A549 (cell line): ENCODE data around the gene SPAG4. TPM values are rescaled to one million over a fixed set of nuclear protein-coding genes. Genes with fewer than 3 reads are reported as not detected.

Source experiments
- ATAC-seq, 2 experiments: fragments of 200-7000 bp in 1 of 2; fragments of >200 bp in 1 of 2; cut with Nextera tagmentation in 1 of 2; cut with Tn5 transposase in 1 of 2; 3 replicates each; pipeline versions ENCODE4 v1.8.0 to v1.9.1; 2018 to 2020; ENCODE audit warnings: mild to moderate bottlenecking in 1 of 2, moderate library complexity in 1 of 2
- CTCF ChIA-PET: fragments of 300-600 bp; sonication (Branson Sonifier 250); formaldehyde crosslinking; extraction: SDS; loops from one replicate; lab custom pipeline; 2021; ENCODE audit warnings: antibody characterized with exemption, inconsistent platforms; lab: Yijun Ruan, JAX
- POLR2A ChIA-PET: fragments of 350-600 bp; formaldehyde crosslinking; extraction: SDS; loops from one replicate; lab custom pipeline; 2021; ENCODE audit warnings: antibody characterized with exemption, inconsistent platforms; lab: Yijun Ruan, JAX
- DNase-seq, 2 experiments: peaks; one replicate each; pipeline versions ENCODE4 v3.0.0 to v3.0.0-alpha.2; 2011 to 2016; ENCODE audit warnings: low read depth in 1 of 2, low spot score in 1 of 2
- FAIRE-seq: peaks from 2 replicates; lab custom pipeline; 2011; peaks lifted over from hg19 to GRCh38; lab: Jason Lieb, UNC
- H3K27ac ChIP-seq, 2 experiments: fragments of >200 bp; sonication (Bioruptor Twin); formaldehyde crosslinking; 3 replicates each; pipeline ENCODE4 v1.5.1; 2016 to 2017
- H3K4me1 ChIP-seq: fragments of >200 bp; sonication (Bioruptor Twin); formaldehyde crosslinking; 3 replicates; pipeline ENCODE4 v1.6.1; 2016
- H3K4me2 ChIP-seq: fragments of >200 bp; sonication (Bioruptor Twin); formaldehyde crosslinking; 3 replicates; pipeline ENCODE4 v1.6.1; 2016
- H3K4me3 ChIP-seq: fragments of >200 bp; sonication (Bioruptor Twin); formaldehyde crosslinking; 3 replicates; pipeline ENCODE4 v1.5.1; 2016
- H3K9me3 ChIP-seq: fragments of >200 bp; sonication (Bioruptor Twin); formaldehyde crosslinking; 3 replicates; pipeline ENCODE4 v1.6.1; 2016
- BHLHE40 ChIP-seq: IDR thresholded peaks from 2 replicates; pipeline ENCODE4 v1.6.1; 2012; ENCODE audit warnings: low read depth, low read length, inconsistent platforms
- CEBPB ChIP-seq, 2 experiments: fragments of >200 bp in 1 of 2; sonication (Bioruptor Twin) in 1 of 2; formaldehyde crosslinking in 1 of 2; IDR thresholded peaks; 2 replicates each; pipeline ENCODE4 v1.6.1; 2012 to 2016
- CTCF ChIP-seq: fragments of >200 bp; sonication (Bioruptor Twin); formaldehyde crosslinking; IDR thresholded peaks from 3 replicates; pipeline ENCODE4 v1.5.1; 2016
- EHMT2 ChIP-seq: fragments of 200-600 bp; sonication (generic); IDR thresholded peaks from 2 replicates; pipeline ENCODE4 v1.6.1; 2016; ENCODE audit warnings: antibody characterized with exemption, low read depth, mild to moderate bottlenecking, moderate library complexity
- ELK1 ChIP-seq: fragments of 150-350 bp; IDR thresholded peaks from 2 replicates; pipeline ENCODE4 v1.6.1; 2014; ENCODE audit warnings: low read depth, mild to moderate bottlenecking, low read length
- FOSL2 ChIP-seq, 2 experiments: fragments of 450-650 bp in 1 of 2; fragments of >200 bp in 1 of 2; sonication (Bioruptor Twin) in 1 of 2; formaldehyde crosslinking; IDR thresholded peaks; 2 replicates each; pipeline versions ENCODE4 v1.5.0 to v1.6.1; 2016 to 2020; ENCODE audit warnings: mild to moderate bottlenecking in 1 of 2, moderate library complexity in 1 of 2
- HDAC2 ChIP-seq: fragments of 200-600 bp; sonication (generic); IDR thresholded peaks from 2 replicates; pipeline ENCODE4 v1.6.1; 2016
- HES2 ChIP-seq: fragments of >200 bp; sonication (Bioruptor Twin); formaldehyde crosslinking; IDR thresholded peaks from 2 replicates; pipeline ENCODE4 v1.6.1; 2016
- HEYL ChIP-seq: fragments of 250-450 bp; sonication (Bioruptor Pico); IDR thresholded peaks from 2 replicates; pipeline ENCODE4 v1.8.0; 2021; ENCODE audit warnings: mild to moderate bottlenecking, moderate library complexity
- HMGXB4 ChIP-seq: fragments of 250-450 bp; sonication (Bioruptor Pico); IDR thresholded peaks from 2 replicates; pipeline ENCODE4 v1.5.0; 2021; ENCODE audit warnings: mild to moderate bottlenecking, moderate library complexity, borderline replicate concordance
- JUN ChIP-seq, 2 experiments: fragments of >200 bp; sonication (Bioruptor Twin); formaldehyde crosslinking; IDR thresholded peaks; 2 replicates in 1 of 2; 3 replicates in 1 of 2; pipeline ENCODE4 v1.6.1; 2016 to 2017
- JUNB ChIP-seq: fragments of >200 bp; sonication (Bioruptor Twin); formaldehyde crosslinking; IDR thresholded peaks from 2 replicates; pipeline ENCODE4 v1.6.1; 2016
- KDM1A ChIP-seq: fragments of 200-600 bp; sonication (generic); IDR thresholded peaks from 2 replicates; pipeline ENCODE4 v1.6.1; 2016; ENCODE audit warnings: low read depth, mild to moderate bottlenecking
- MAFK ChIP-seq: fragments of 450-650 bp; IDR thresholded peaks from 2 replicates; pipeline ENCODE4 v1.6.1; 2014; ENCODE audit not compliant: partially characterized antibody
- MAZ ChIP-seq: fragments of 150-350 bp; IDR thresholded peaks from 2 replicates; pipeline ENCODE4 v1.6.1; 2014; ENCODE audit warnings: antibody characterized with exemption, low read depth, low read length, borderline replicate concordance
- NPAS2 ChIP-seq: fragments of 250-450 bp; sonication (Bioruptor Pico); IDR thresholded peaks from 2 replicates; pipeline ENCODE4 v1.8.0; 2022; ENCODE audit warnings: mild to moderate bottlenecking, moderate library complexity, borderline replicate concordance
- NR3C1 ChIP-seq: fragments of >200 bp; sonication (Bioruptor Twin); formaldehyde crosslinking; IDR thresholded peaks from 3 replicates; pipeline ENCODE4 v1.6.1; 2017
- PBX3 ChIP-seq: IDR thresholded peaks from 2 replicates; pipeline ENCODE4 v1.6.1; 2012
- PHF8 ChIP-seq: fragments of 200-600 bp; sonication (generic); IDR thresholded peaks from 2 replicates; pipeline ENCODE4 v1.6.1; 2016; ENCODE audit warnings: low read depth, mild to moderate bottlenecking, antibody characterized with exemption, moderate library complexity, borderline replicate concordance
- REST ChIP-seq: fragments of 200-600 bp; sonication (generic); IDR thresholded peaks from 2 replicates; pipeline ENCODE4 v1.6.1; 2016; ENCODE audit warnings: antibody characterized with exemption, mild to moderate bottlenecking, moderate library complexity
- SMC3 ChIP-seq: fragments of >200 bp; sonication (Bioruptor Twin); formaldehyde crosslinking; IDR thresholded peaks from 3 replicates; pipeline ENCODE4 v1.6.1; 2018; ENCODE audit warnings: inconsistent platforms
- SREBF2 ChIP-seq: fragments of 450-650 bp; IDR thresholded peaks from 2 replicates; pipeline ENCODE4 v1.6.1; 2014; ENCODE audit warnings: mild to moderate bottlenecking, moderate library complexity
- TP53 ChIP-seq: fragments of 250-450 bp; sonication (Bioruptor Pico); IDR thresholded peaks from 2 replicates; pipeline ENCODE4 v1.5.0; 2021; ENCODE audit warnings: mild to moderate bottlenecking, moderate library complexity
- ZC3H11A ChIP-seq: fragments of 450-650 bp; IDR thresholded peaks from 2 replicates; pipeline ENCODE4 v1.6.1; 2014; ENCODE audit warnings: antibody characterized with exemption, mild to moderate bottlenecking
- WGBS: methylation state at CpG from one replicate; pipeline ENCODE4 v1.1.6; 2017; ENCODE audit errors: missing lambda C conversion rate; 5-methylcytosine and 5-hydroxymethylcytosine counted together
- polyA plus RNA-seq, 4 experiments: library from polyadenylated mRNA; depleted of rRNA in 3 of 4; stranded (reverse); fragments of >200 nt; fragmentation: RNase III in 1 of 4; extraction: RNeasy Plus Mini Kit Qiagen cat#74134 plus additional on column Dnase treatment in 1 of 4; gene quantifications; 2 replicates in 3 of 4; 3 replicates in 1 of 4; pipeline ENCODE4 v1.2.3, GENCODE V29; 2011 to 2017

Gene SPAG4
- polyA plus RNA-seq, 2 of the 4 experiments (the other 2 are of a cell fraction) = 4.4 to 5.0 TPM

GRCh38 chr20:35601990-35602389, 13.6 kb upstream of the SPAG4 start (continued):
- TF ChIP-seq HES2 (no peak), ZC3H11A (no peak), PHF8 (no peak), MAFK (no peak)

GRCh38 chr20:35602851-35603495, 12.7 kb upstream of the SPAG4 start:
- ChIA-PET POLR2A (no interaction called here), CTCF (interaction anchor here (0.6 to 4.1 kb wide), 8 partner anchors 11 to 281 kb away, joined by 3 to 44 read pairs (median 4); partner anchors contain the start of gene SPAG4)
- no peak for DNase-seq

GRCh38 chr20:35603695-35604448, 11.8 kb upstream of the SPAG4 start:
- Histone ChIP-seq H3K27ac (no peak overlapping the region), H3K9me3 (no peaks in the 10 kb centered on the region), H3K4me1 (peaks cover 19% of the 10 kb centered on the region), H3K4me3 (no peak overlapping the region), H3K4me2 (no peak overlapping the region)
- FAIRE-seq (no peak), ATAC-seq (no peak), DNase-seq (no peak)
- POLR2A ChIA-PET = interaction anchor here (0.8 kb wide), 1 partner anchor 13 kb away, joined by 3 read pairs; no protein-coding TSS in a partner anchor
- TF ChIP-seq HEYL (no peak), MAFK (no peak), KDM1A (no peak), REST (no peak), CEBPB (IDR thresholded peaks at IDR 0.05) (no peak), PBX3 (no peak), CTCF (no peak), NPAS2 (CRISPR knock-in tag) (no peak), FOSL2 (IDR thresholded peaks at IDR 0.05) (no peak), FOSL2 (CRISPR knock-in tag; IDR thresholded peaks at IDR 0.05) (no peak)
- 86% methylated on average over 11 of the region's 11 CpGs for WGBS
- CTCF ChIA-PET = interaction anchor here (0.5 to 4.1 kb wide), 12 partner anchors 8 to 1281 kb away, joined by 3 to 44 read pairs (median 4); partner anchors contain the start of gene SPAG4

More at GRCh38 chr20:35602851-35603495, 12.7 kb upstream of the SPAG4 start:
- WGBS = over 99% methylated on average over 10 of the region's 15 CpGs
- Histone ChIP-seq H3K4me2 (no peak overlapping the region), H3K27ac (no peak overlapping the region), H3K4me3 (no peak overlapping the region)
- no peak for FAIRE-seq
- ATAC-seq = no peak
- TF ChIP-seq NR3C1 = no peak
- no peak for TF ChIP-seq HDAC2
- TF ChIP-seq JUNB = no peak
- TF ChIP-seq CEBPB (IDR thresholded peaks at IDR 0.05) = no peak
- TF ChIP-seq SREBF2 = no peak
- TF ChIP-seq TP53 = no peak
- TF ChIP-seq BHLHE40 = no peak
- no peak for TF ChIP-seq SMC3
- no peak for TF ChIP-seq FOSL2 (IDR thresholded peaks at IDR 0.05)
- no peak for TF ChIP-seq FOSL2 (CRISPR knock-in tag; IDR thresholded peaks at IDR 0.05)
- TF ChIP-seq JUN (IDR thresholded peaks at IDR 0.05) = no peak
- no peak for TF ChIP-seq EHMT2
- no peak for TF ChIP-seq ELK1
- no peak for TF ChIP-seq HMGXB4 (CRISPR knock-in tag)
- TF ChIP-seq MAZ = no peak
- no peak for TF ChIP-seq ZC3H11A
- TF ChIP-seq, all 56 proteins: peak for 0
- Histone ChIP-seq H3K9me3 (no peaks in the 10 kb centered on the region), H3K4me1 (peaks cover 19% of the 10 kb centered on the region)
